GM12865 (cell line): ENCODE data around the gene BMX.

ENCODE experiments used
- DNase-seq: peaks from one replicate; pipeline ENCODE4 v3.0.0; 2010; ENCODE audit warnings: low read depth
- H3K4me3 ChIP-seq: 2 replicates; pipeline ENCODE4 v1.5.1; 2011; ENCODE audit warnings: mild to moderate bottlenecking, low read depth, low read length, control low read depth
- CTCF ChIP-seq: IDR thresholded peaks from 2 replicates; pipeline ENCODE4 v1.5.1; 2011; ENCODE audit warnings: low read length, control low read depth, low read depth, inconsistent platforms; ENCODE audit not compliant: insufficient read depth; ENCODE audit errors: missing control alignments

BMX gene

GRCh38 chrX:15600745-15601144 lies 100.1 kb downstream of the BMX start, which contains the start of gene ACE2:
Gene ACE2, minus strand, starts transcription at chrX:15600960. Its CDS starts 49 bp downstream, at chrX:15600911.
- DNase-seq = no peak
- no peak for TF ChIP-seq CTCF
- H3K4me3 ChIP-seq = no peak within 1 kb of the TSS

GRCh38 chrX:15601932-15602331 lies 101.3 kb downstream of the BMX start:
- H3K4me3 ChIP-seq = no peak overlapping the region
- no peak for DNase-seq
- TF ChIP-seq CTCF = no peak

- H3K4me3 ChIP-seq = no peak overlapping the region
- TF ChIP-seq CTCF = no peak
- no peak for DNase-seq
Measured at GRCh38 chrX:15602761-15603160, 102.2 kb downstream of the BMX start.

- DNase-seq = no peak
Measured at GRCh38 chrX:15605226-15605625, 104.6 kb downstream of the BMX start.

More at GRCh38 chrX:15605226-15605625, 104.6 kb downstream of the BMX start:
- TF ChIP-seq CTCF = no peak
- H3K4me3 ChIP-seq = no peak overlapping the region
